GM21723 (cell line): ENCODE measurements around the gene KLF11.
"Not testable (repeated sequence)": the region's sequence is repeated elsewhere in the genome, so short reads cannot be mapped to it uniquely, and the experiment has no call there.

Experiments
- ATAC-seq: cut with Tn5 transposase; IDR thresholded peaks from one replicate; pipeline ENCODE4 v1.9.1; 2021; ENCODE audit warnings: mild to moderate bottlenecking, moderate library complexity; ENCODE audit not compliant: unreplicated experiment

The KLF11 gene

DNA sequence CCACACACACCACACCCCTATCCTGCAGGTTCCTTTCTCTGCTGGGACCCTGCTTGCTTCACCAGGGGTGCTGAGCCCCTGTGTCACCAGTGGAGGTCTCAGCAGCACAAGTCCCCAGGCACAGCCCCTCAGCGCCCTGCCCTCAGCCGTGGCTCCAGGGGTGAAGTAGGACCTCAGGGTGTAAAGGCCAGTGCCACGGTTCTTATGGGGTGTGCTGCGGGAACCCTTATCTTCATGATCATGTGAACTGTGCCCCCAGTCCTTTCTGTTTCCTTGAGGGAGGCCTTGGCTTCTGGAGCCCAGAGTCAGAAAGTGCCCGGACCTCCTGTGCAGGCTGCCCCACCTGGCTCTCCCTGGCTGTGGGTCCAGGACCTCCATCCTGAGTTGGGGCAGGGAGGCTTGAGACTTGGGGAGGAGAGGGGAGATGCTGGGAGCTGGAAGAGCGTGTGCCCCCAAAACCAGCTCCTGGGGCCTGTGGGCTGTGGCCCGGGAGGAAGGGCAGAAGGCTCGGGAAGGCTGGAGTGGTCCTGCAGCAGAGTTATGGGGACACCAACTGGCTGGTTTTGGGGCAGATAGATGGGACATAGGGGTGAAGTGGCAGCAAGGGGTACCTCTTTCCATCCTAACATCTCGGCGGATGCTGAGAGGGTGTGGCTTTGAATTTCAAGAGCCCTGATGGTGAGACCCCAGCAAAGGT is 20.2 kb upstream of the KLF11 start:
- no peak for ATAC-seq

DNA sequence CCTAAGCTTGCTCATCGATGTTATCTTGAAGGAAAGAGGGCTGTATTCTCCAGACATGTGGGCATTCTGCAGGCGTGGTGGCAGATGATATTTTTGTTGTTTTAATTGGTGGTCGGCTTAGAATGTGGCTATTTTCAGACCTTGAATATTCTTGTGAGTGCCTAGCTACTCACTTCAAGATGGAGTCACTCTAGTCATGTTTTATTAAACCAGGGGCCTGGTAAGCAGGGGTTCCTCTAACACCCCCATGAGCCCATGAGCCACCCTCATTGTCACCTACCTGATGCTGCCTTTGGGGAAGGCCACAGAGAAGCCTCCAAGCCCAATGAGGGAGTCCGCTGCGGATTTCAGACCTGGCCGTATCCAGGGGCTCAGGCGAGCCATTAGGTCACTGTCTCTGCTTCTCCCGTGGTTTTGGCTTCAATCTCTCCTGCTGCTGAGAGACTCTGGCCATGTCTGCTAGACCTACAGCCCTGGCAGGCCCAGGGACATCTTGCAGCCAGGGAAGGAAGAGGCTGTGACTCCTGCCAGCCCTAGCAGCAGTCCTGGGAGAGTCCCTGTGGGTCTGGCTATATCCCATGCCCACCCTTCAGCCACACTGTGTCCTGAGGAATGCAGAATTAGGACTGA is 16.3 kb upstream of the KLF11 start:
- no peak for ATAC-seq

DNA sequence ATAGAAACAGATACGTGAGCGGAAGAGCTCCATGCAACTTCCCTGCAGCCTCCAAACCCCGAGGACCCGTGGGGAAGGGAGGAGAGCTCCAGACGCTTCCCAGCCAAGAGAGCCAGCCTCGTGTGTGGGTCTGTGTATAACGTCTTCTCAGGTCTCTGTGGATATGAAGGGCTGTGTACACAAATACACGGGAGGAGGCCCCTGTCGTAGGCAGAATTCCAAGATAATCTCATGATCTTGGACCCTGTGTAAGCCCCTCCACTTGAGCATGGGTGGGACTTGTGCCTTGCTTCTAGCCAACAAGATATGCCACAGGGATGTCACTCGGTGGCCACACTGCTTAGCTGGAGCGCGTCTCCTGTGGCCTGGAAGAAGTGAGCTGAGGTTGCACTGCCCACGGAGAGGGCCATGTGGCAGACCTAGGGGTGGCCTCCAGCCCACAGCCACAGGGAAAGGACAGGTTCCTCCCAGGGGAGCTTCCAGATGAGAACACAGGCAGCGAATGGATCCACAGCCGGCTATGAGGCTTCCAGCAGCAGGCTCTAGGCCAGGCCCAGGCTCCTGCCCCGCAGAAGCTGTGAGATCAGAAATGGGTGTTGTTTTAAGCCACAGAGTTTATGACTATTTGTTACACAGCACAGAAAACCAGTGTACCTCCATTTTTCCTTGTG is 15.6 kb upstream of the KLF11 start:
- ATAC-seq, result no peak

DNA sequence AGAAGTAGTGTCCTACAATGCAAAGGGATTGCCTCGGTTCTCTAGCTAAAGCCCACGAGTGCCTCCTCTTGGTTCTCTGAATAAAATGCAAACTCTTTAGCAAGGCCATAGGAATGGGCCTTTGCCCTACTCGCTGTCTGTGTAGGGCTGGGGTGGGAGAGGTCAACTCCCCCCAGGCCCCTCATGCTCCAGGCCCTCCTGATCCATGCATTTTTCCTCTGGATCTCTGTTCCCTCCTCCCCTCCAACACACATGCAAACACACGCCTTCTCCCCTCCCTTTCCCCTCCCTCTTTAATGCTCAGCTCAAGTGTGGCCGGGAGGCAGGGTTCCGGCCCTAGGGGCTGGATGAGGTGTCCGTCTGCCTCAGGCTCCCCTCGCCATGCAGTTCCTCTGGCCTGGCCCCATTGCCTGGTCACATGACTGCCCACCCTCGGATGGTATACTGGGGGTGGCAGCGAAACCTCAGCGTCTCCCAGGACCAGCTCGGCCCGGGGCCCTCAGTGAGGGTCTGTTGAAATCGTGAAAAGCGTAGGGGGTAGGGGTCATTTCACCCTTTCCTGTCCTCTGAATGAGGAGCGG is 14.9 kb upstream of the KLF11 start:
- ATAC-seq, result no peak

DNA sequence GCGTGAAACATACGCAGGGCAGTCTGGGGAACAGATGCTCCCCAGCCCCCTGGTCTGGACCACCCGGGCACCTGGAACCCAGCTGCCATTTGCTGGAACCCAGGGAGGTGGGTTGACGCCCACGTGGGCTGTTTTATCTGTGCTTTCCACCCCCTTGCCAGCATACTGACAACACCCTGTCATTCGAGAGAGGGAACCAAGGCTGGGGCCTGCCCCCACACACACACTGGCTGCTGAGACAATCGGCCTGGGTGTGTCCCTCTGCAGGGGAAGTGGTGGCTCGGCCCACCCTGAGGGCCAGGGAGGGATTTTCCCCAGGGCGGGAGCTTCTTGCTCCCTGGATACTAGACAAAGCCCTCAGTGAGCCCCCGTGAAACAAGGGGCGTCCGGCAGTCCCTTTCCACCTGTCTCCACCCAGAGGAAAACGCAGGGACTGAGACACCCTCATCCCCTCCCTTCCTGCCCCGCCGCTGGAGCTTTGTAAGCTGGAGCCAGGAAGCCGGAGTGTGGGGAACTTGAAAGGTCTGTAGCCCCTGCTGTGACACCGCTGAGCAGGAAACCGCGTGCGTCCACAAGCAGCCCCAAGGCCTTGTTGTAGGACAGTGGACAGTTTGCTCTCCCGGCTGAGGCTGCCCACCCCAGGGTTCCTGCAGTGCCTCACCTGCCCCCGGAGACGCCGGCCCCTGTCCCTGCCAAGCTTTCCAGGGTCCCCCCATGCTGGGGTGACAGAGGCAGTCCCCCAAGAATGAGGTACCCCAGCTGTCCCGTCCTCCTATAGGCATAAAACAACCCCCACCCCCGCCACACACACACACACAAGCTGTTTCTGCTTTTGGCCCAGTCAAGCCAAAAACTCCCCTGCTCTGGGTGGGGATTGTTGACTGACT is 14.1 kb upstream of the KLF11 start:
- peak; percentile 75 for ATAC-seq

DNA sequence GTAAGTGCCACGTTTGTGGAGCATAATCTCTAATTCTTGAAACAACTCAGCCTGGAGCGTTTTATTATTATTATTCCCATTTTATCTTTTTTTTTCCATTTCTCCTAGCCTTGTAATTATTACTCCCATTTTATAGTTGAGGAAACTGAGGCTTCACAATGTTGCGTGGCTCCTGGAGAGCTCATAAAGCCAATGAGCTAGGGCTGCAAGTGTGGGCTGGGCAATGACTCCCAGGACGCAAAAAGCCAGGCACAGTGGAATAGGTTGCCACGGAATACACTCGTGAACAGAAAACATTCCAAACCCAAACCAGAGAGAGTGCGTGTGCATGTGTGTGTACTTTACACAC is 13.5 kb upstream of the KLF11 start:
- ATAC-seq, result no peak

DNA sequence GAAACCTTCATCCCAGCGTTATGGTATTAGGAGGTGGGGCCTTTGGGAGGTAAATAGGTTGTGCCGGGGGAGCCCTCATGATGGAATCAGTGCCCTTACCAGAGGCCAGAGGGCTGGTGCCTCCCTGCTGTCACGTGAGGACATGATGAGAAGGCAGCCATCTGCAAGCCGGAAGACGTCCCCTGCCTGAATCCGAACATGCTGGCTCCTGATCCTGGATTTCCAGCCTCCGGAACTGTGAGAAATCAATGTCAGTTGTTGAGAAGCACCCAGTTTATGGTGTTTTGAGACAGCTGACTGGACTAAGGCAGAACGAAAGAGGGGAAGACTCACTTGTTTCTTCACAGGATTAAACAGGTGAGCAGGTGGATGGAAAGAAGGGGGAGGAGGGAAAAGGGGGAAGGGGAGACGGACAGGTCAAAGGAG is 13.0 kb upstream of the KLF11 start:
- ATAC-seq, result no peak

DNA sequence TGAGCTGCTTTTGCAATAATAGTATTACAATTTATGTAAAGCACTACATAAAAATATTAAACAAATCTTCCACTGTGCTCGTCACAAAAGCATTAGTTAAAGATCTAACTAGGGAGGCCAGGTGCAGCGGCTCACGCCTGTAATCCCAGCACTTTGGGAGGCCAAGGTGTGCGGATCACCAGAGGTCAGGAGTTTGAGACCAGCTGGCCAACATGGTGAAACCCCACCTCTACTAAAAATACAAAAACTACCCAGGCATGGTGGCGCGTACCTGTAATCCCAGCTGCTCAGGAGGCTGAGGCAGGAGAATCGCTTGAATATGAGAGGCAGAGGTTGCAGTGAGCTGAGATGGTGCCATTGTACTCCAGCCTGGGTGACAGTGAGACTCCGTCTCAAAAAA is 12.6 kb upstream of the KLF11 start:
- ATAC-seq, result not testable (repeated sequence)

DNA sequence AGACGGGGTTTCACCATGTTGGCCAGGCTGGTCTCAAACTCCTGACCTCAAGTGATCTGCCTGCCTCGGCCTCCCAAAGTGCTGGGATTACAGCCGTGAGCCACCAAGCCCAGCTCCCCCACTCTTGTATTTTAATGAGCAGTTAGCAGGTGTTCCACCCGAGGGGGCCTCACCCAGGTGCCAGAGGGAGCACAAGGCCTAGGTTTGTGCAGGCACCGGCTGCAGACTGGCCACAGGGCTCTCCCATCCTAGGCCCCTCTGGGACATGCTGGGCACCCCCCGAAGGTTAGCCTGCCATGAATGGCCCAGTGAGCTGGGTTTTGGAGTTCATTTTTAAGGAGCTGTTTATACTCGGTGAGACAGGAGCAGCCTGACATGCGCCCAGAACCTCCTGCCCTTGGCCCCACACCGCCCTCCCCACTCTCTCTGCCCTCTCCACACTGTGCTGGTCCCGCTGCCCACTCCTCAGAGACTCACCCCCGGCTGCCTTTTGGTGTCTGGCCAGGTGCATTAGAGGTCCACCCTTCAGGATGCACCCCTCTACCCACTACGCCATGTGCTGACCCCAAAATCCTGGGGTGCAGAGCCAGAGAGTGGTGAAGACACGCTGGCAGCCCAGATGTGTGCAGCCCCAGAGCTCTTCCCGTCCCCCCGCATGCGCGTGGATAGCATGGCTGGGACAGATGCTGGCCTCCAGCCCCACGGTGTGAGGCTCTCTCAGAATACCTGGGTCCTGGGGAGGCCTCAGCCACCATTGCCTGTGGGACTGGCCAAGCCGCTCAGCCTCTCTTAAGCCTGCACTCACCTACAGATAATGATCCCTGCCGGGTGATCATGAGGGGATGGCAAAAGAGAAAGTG is 11.2 kb upstream of the KLF11 start:
- no peak for ATAC-seq

DNA sequence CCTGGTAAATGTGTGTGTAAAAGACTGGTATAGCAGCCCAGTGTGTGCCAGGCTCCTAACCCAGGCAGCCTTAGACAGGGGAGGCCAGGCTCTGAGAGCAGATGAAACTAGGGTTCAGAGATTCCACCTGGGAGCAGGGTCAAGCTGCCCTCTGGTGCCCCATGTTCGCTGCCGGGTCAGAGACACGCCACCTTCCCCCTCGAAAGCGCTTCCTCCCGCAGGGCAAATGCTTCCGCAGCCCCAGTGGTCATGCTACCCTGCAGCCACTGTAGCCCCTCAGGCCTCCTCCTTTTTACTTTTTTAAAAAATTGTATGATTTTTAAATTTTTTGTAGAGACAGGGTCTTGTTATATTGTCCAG is 10.6 kb upstream of the KLF11 start:
- no peak for ATAC-seq

DNA sequence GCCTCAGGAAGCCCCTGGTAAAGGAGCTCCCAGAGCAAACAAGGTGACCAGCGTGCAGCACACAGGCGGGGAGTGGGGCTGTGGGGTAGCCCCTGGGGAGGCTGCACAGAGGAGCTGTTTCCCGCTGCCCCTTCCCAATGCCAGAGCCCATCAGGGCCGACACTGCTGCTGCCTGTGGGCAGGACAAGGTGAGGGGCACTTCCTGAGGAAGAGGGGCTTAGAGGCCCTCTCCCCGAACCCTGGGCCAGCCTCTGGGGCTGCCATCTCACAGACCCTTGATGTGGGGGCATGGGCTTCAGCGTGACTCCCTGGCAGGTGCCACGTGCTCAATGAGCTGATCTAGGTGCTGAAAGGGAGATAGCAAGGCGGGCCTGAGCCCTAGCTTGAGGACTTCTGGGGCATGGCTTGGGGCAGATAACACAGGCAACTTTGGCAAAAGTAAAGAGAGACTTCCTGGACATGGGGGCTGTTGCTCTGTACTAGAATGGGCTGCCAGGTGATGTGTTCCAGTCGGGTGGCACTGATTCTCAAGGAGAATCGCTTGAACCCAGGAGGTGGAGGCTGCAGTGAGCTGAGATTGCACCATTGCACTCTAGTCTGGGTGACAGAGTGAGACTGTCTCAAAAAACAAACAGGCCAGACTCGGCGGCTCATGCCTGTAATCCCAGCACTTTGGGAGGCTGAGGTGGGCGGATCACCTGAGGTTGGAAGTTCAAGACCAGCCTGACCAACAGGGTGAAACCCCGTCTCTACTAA is 9.9 kb upstream of the KLF11 start:
- no peak for ATAC-seq

DNA sequence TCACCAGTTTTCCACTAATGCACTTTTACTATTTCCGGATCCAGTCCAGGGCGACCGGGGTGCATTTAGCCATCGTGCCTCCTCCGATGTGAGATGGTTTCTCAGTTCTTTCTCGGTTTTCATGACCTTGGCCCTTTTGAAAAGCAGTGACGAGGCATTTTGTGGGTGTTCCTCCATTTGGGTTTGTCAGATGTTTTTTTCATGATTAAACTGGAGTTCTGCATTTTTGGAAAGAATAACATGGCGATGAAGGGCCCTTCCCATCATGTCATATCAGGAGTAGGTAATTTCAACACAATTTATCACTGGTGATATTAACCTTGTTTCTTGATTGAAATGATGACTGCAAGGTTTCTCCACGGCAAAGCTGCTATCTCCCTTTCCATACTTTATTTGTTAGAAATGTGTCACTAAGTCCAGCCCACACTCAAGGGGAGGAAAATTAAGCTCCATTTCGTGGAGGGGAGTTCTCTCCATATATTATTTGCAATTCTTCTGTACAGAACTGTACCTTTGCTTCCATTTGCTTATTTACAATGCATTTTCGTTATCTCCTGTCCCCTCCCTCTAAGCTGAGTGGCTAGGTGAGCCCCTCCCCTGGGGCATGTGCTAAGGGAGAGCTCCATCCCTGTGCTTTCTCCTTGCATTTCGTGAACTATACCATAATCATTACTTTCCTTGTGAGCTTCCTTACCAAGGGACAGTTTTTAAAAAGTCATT is 8.9 kb upstream of the KLF11 start:
- ATAC-seq, result no peak

DNA sequence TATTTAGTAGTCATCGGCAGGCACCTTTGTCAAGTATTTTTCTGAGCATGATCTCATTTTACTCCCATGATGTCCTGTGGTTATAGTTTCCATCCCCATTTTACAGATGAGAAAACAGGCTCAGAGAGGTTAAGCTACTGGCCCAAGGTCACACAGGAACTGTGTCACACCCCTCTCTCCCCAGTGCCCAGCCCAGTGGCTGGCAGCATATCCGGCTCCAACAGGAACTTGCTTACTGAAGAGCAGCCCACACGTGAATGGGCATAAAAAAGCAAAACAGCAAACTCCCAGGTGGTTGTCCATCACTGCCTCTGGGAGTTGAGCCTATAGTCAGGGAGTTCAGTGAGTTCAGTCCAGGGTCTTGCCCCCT is 8.3 kb upstream of the KLF11 start:
- no peak for ATAC-seq

DNA sequence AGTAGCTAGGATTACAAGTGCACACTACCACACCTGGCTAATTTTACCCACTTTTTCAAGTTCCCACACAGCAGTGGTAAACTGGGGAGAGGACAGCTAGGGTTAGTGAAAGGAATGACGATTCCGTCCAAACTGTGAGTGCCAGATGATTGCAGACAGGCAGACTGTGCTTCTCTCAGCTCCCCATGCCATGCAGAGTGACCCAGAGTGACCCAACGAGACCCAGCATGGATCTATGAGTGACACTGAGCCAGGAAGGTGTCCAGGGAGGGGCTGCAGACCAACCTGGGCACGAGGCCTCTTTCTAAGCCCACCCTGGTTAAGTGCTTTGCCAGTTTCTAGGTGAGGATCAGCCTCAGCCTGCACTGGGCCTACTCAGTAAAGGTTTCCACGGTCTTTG is 7.7 kb upstream of the KLF11 start:
- no peak for ATAC-seq

DNA sequence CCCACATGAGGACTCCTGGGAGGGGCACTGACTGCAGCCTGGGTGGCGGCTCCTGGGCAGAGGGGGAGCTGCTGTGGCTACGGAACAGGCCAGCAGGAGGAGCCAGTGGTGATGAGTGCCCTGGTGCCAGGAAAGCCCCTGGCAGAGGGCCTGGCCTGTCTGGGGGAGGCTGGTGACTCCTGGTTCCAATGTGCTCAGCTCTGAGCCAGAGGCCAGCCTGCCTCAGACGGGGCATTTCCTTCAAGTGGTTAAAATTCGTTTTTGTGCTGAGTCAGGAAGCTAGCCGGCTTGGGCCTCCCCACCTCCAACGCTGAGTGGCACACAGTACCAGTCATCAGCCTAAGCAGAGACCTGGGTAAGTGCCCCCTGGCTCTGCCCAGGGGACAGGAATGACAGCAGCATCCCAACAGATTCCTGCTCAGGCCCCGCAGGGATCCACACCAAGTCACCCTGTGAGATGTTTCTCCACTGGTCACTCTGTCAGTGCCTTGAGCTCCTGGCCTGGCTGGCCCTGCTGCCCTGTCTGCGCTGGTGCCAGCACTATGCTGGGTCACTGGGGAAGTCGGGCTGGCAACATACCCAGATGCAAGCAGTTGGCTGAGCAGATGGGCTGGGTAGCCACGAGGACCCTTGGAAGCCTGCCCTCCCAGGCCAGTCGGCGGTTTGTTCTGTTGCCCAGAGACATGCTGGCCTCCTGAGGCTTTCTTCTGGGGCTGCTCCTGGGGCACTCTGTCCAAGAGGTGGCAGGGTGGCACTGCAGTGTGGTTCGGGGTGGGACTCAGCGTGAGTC is 7.1 kb upstream of the KLF11 start:
- no peak for ATAC-seq

DNA sequence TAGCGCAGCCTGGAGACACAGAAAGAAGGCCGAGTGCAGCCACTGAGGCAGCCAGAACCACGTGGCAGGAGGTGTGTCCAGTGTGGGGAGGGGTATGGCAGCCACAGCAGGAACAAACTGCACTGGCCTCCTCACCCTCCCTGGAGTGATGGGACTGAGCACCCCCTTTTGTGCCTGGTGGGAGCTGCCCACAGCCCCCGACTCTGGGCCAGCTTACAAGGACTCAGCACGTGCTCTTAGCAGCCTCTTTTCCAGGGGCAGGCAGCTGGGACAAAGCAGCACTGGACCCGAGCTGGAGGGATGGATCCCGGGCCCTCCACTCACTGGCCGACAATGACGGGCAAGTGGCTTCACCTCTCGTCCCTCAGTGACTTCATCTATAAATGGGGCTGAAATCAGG is 5.2 kb upstream of the KLF11 start:
- no peak for ATAC-seq

DNA sequence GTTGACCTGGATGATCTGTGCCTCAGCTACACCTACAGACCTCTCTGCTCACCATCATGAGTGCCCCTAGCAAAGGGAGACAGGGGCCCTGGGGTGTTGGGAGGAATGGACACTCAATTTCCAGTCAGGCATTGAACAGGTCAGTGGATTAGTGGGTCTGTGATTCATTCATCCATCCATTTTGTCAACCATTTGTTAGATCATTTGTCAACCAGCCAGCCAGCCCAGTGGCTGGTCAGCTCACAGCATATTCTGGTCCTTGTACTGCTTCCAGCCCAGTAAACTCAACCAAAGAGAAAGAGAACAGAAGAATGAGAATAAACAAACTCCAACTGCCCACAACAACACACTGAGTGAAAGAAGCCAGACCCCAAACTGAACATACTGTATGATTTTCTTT is 4.6 kb upstream of the KLF11 start:
- ATAC-seq, result no peak
